ENCODE data around the gene RPTOR. TPM values are rescaled to one million over a fixed set of nuclear protein-coding genes. Genes with fewer than 3 reads are reported as not detected.

The RPTOR gene
- total RNA-seq, 1 experiment from 2014 or later: 25.1 TPM

DNA sequence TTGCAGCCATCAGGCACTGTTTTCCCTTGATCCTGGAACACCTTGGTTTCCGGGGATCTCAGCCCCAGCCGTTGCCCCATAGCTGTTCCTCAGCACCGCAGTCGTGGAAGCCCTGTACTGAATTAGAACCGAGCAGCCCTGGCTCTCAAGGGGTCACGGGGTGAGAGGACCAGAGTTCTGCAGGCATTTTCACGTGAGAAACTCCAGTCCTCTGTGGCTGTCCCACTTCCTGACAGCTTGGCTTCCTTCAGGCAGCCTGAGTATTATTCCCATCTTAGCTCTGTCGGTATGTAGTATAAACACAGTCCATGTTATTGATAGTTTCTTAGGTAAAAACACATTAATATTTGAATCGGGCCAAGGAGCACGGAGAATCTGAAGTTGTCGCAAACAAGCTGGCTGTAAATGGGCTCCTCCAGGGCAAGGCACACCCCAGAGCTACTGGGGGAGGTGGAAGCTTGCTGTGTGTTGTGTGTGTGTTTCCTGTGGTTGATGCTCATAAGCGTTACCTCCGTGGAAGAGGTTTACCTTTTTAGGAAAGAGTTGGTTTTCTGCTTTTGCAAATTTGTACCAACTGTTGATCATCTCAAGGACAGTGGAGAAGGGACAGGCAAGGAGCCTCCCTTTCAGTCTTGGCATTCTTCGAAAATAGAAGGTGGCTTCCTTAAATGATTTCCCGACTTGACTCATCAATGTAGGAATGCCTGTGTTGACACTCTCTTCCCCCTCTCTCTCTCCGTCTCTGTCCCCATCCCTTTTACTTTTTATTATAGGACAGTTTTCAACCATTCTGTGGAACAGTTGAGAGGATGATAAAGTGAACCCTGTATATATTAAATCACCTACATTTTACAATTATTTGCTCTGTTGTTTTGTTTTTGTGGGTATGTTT, 238.1 kb downstream of the RPTOR start:
- Histone ChIP-seq H3K4ac (ENCODE audit: low read depth, low read length) (no peak overlapping the region), H3K27ac (ENCODE audit: insufficient read length, low read depth, low read length) (no peak overlapping the region), H3K23ac (ENCODE audit: insufficient read length, low read depth, low read length) (no peak overlapping the region), H3K9ac (ENCODE audit: extremely low read depth, insufficient read length, low read length) (no peak overlapping the region), H2BK20ac (ENCODE audit: low read depth, low read length, poor library complexity, severe bottlenecking) (no peak overlapping the region), H2BK5ac (ENCODE audit: insufficient read length, low read length) (no peak overlapping the region), H2BK15ac (ENCODE audit: low read depth, low read length) (no peak overlapping the region), H2AFZ (ENCODE audit: low read length) (no peak overlapping the region), H4K8ac (replicated peaks; ENCODE audit: insufficient read length, low read depth, low read length) (no peak overlapping the region), H2BK120ac (ENCODE audit: low read depth, low read length, poor library complexity, severe bottlenecking) (no peak overlapping the region), H2BK12ac (ENCODE audit: insufficient read length, low read depth, low read length) (no peak overlapping the region), H3K18ac (ENCODE audit: insufficient read length, low read depth, low read length) (no peak overlapping the region), H3K23me2 (ENCODE audit: insufficient read length, low read depth, low read length, poor library complexity, severe bottlenecking) (no peaks in the 10 kb centered on the region), H3K79me2 (ENCODE audit: insufficient read depth, low read length) (no peaks in the 10 kb centered on the region), H3K79me1 (ENCODE audit: insufficient read depth, low read depth, low read length, poor library complexity, severe bottlenecking) (no peaks in the 10 kb centered on the region), H3K9me3 (ENCODE audit: control insufficient read depth, low read depth, low read length) (no peaks in the 10 kb centered on the region), H3K56ac (ENCODE audit: insufficient read length, low read depth, low read length) (no peak overlapping the region), H3K27me3 (ENCODE audit: insufficient read depth, low read length) (no peaks in the 10 kb centered on the region), H3T11ph (ENCODE audit: low read length) (no peak overlapping the region), H3K4me2 (ENCODE audit: insufficient read depth, insufficient read length, low read length) (no peak overlapping the region), H3K14ac (ENCODE audit: insufficient read depth, low read length) (no peak overlapping the region; the same call in 1 of the 2 replicates), H4K5ac (ENCODE audit: insufficient read length, low read depth, low read length) (no peak overlapping the region), H2AK5ac (ENCODE audit: insufficient read length, low read length) (no peak overlapping the region), H3K4me1 (ENCODE audit: insufficient read depth, low read length) (peaks cover 2% of the 10 kb centered on the region; the same call in 1 of the 2 replicates), H4K20me1 (ENCODE audit: control insufficient read depth, insufficient read depth, insufficient read length) (no peaks in the 10 kb centered on the region), H4K91ac (ENCODE audit: insufficient read length, low read depth, low read length) (no peak overlapping the region)
- TF ChIP-seq, protein P1, sequence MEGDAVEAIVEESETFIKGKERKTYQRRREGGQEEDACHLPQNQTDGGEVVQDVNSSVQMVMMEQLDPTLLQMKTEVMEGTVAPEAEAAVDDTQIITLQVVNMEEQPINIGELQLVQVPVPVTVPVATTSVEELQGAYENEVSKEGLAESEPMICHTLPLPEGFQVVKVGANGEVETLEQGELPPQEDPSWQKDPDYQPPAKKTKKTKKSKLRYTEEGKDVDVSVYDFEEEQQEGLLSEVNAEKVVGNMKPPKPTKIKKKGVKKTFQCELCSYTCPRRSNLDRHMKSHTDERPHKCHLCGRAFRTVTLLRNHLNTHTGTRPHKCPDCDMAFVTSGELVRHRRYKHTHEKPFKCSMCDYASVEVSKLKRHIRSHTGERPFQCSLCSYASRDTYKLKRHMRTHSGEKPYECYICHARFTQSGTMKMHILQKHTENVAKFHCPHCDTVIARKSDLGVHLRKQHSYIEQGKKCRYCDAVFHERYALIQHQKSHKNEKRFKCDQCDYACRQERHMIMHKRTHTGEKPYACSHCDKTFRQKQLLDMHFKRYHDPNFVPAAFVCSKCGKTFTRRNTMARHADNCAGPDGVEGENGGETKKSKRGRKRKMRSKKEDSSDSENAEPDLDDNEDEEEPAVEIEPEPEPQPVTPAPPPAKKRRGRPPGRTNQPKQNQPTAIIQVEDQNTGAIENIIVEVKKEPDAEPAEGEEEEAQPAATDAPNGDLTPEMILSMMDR (conservative IDR thresholded peaks at IDR 0.05): no peak
- DNase-seq: peak; percentile 40
- no peaks in the 10 kb centered on the region for H3K9me3 Mint-ChIP-seq
- H3K27me3 Mint-ChIP-seq (ENCODE audit: low read depth): no peaks in the 10 kb centered on the region; the same call in 1 of the 2 replicates
- H3K36me3 Mint-ChIP-seq (ENCODE audit: insufficient read depth in 1 of 3, low read depth in 3 of 3): peaks cover 0 to 5% (median 0%) of the 10 kb centered on the region in 3 experiments; a peak in 2 of 7 replicates
- peak overlapping the region in 2 of 3 experiments; percentile 29; a peak in 4 of 7 replicates for H3K27ac Mint-ChIP-seq
- H3K4me3 Mint-ChIP-seq: no peak overlapping the region
- peaks cover 30 to 45% of the 10 kb centered on the region in 2 experiments for H3K4me1 Mint-ChIP-seq
- no CpG with 5 or more reads among the region's 16 CpGs for WGBS (ENCODE audit: extremely low coverage, insufficient read length, low lambda C conversion rate)

Measured in H9 (cell line).